ENCODE results near the gene DPEP1. TPM values are rescaled to one million over a fixed set of nuclear protein-coding genes. Genes with fewer than 3 reads are reported as not detected.

DPEP1 gene
- total RNA-seq, 1 experiment from 2014 or later, result not detected

- DNase-seq (ENCODE audit: low read depth), result peak; percentile 71
Measured at GRCh38 chr16:89686520-89687091, 73.2 kb downstream of the DPEP1 start, which contains the start of gene CDK10. CDK10 (plus strand) TSS chr16:89686689; CDS start chr16:89686711, 22 bp downstream.

- DNase-seq (ENCODE audit: low read depth), result peak; percentile 49
Measured at GRCh38 chr16:89687092-89687940, 73.9 kb downstream of the DPEP1 start.

Other genes with a start within 250 kb of the DPEP1 start
- 21.5 and 27.8 TPM in 2 replicates for gene ANKRD11, start 123.1 kb upstream of the DPEP1 start, total RNA-seq (2014; rRNA removed; shearing (Covaris generic))
- gene SPG7, start 105.2 kb upstream of the DPEP1 start, total RNA-seq (2014; rRNA removed; shearing (Covaris generic)), result 43.1 and 49.9 TPM in 2 replicates
- gene RPL13, start 53.0 kb upstream of the DPEP1 start, total RNA-seq (2014; rRNA removed; shearing (Covaris generic)), result 4,474 and 4,750 TPM in 2 replicates
- 2.6 and 3.4 TPM in 2 replicates for gene CPNE7, start 37.9 kb upstream of the DPEP1 start, total RNA-seq (2014; rRNA removed; shearing (Covaris generic))
- gene CHMP1A, start 44.1 kb downstream of the DPEP1 start, total RNA-seq (2014; rRNA removed; shearing (Covaris generic)), result 69.7 and 80.2 TPM in 2 replicates
- 4.9 and 6.7 TPM in 2 replicates for gene SPATA33, start 44.2 kb downstream of the DPEP1 start, total RNA-seq (2014; rRNA removed; shearing (Covaris generic))
- 9.9 and 11.4 TPM in 2 replicates for gene CDK10, start 73.0 kb downstream of the DPEP1 start, total RNA-seq (2014; rRNA removed; shearing (Covaris generic))
- 5.4 and 8.6 TPM in 2 replicates for gene SPATA2L, start 88.1 kb downstream of the DPEP1 start, total RNA-seq (2014; rRNA removed; shearing (Covaris generic))
- gene VPS9D1, start 107.3 kb downstream of the DPEP1 start, total RNA-seq (2014; rRNA removed; shearing (Covaris generic)), result 3.3 and 4.7 TPM in 2 replicates
- gene ZNF276, start 107.9 kb downstream of the DPEP1 start, total RNA-seq (2014; rRNA removed; shearing (Covaris generic)), result 7.2 and 10.3 TPM in 2 replicates
- gene FANCA, start 203.0 kb downstream of the DPEP1 start, total RNA-seq (2014; rRNA removed; shearing (Covaris generic)), result 33.5 and 36.6 TPM in 2 replicates
- gene SPIRE2, start 214.8 kb downstream of the DPEP1 start, total RNA-seq (2014; rRNA removed; shearing (Covaris generic)), result 6.3 and 7.7 TPM in 2 replicates